GM23248 (cell line): ENCODE results near the gene RALGDS.
"Not testable (repeated sequence)": the region's sequence is repeated elsewhere in the genome, so short reads cannot be mapped to it uniquely, and the experiment has no call there.

Source experiments
- EZH2 ChIP-seq: fragments of 200-600 bp; sonication (generic); IDR thresholded peaks from 2 replicates; pipeline ENCODE4 v1.6.1; 2018; ENCODE audit warnings: antibody characterized with exemption, mild to moderate bottlenecking; ENCODE audit not compliant: insufficient read depth, poor library complexity, severe bottlenecking
- EZH2phosphoT487 ChIP-seq: fragments of 200-600 bp; sonication (generic); IDR thresholded peaks from 2 replicates; pipeline ENCODE4 v1.6.1; 2018; ENCODE audit warnings: antibody characterized with exemption, moderate library complexity, mild to moderate bottlenecking, low read depth; ENCODE audit not compliant: insufficient read depth

DNA sequence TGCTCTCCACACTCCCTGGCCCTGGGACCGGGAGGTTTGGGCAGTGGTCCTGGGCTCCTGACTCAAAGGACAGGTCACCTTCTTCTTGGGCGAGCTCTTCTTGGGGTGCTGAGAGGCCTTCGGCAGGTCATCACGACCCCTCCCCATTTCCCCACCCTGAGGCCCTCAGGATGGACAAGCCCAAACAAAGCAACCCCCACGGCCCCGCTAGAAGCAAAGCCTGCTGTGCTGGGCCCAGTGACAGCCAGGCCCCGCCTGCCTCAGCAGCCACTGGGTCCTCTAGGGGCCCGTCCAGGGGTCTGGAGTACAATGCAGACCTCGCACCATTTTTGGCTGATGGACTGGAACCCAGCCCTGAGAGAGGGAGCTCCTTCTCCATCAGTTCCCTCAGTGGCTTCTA, 37.4 kb downstream of the RALGDS start:
- not testable (repeated sequence) for TF ChIP-seq EZH2, EZH2phosphoT487
